ENCODE measurements around the gene KCNJ15. TPM values are rescaled to one million over a fixed set of nuclear protein-coding genes. Genes with fewer than 3 reads are reported as not detected.
A peak's percentile ranks its signal among the peaks of the same experiment; 100 is the strongest.

The KCNJ15 gene
- total RNA-seq, 6 experiments from 2014 or later, result 0.33 to 1.2 (median 0.50) TPM

DNA sequence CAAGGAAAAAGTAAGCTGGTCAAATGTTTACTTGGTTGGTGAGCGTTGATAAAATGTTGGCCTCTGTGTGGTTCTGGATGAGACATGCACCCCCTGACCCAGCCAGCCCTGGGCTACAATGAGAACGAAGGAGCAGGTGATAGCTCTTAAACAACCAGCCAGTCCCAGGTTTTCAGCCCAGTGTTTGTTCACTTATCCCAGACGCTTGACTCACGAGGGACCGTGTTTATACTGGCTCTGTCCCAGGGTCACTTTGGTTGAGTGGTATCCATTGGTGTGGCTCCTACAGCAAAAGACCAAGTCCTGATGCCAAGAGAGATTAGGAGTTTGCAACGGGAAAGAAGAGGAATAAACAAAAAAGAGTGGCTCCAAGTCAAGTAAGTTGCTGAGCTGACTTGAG is 86.9 kb downstream of the KCNJ15 start:
- H3K9me3 Mint-ChIP-seq, result no peaks in the 10 kb centered on the region
- H3K27me3 Mint-ChIP-seq (ENCODE audit: insufficient read depth), result peaks cover 3% of the 10 kb centered on the region; the same call in 1 of the 2 replicates
- TF ChIP-seq, protein P1, sequence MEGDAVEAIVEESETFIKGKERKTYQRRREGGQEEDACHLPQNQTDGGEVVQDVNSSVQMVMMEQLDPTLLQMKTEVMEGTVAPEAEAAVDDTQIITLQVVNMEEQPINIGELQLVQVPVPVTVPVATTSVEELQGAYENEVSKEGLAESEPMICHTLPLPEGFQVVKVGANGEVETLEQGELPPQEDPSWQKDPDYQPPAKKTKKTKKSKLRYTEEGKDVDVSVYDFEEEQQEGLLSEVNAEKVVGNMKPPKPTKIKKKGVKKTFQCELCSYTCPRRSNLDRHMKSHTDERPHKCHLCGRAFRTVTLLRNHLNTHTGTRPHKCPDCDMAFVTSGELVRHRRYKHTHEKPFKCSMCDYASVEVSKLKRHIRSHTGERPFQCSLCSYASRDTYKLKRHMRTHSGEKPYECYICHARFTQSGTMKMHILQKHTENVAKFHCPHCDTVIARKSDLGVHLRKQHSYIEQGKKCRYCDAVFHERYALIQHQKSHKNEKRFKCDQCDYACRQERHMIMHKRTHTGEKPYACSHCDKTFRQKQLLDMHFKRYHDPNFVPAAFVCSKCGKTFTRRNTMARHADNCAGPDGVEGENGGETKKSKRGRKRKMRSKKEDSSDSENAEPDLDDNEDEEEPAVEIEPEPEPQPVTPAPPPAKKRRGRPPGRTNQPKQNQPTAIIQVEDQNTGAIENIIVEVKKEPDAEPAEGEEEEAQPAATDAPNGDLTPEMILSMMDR (IDR thresholded peaks at IDR 0.05), result no peak
- peaks cover 21% of the 10 kb centered on the region for H3K4me1 Mint-ChIP-seq (ENCODE audit: low read depth)
- peak; percentile 35 for DNase-seq
- peaks cover 11% of the 10 kb centered on the region; the same call in 1 of the 2 replicates for H3K36me3 Mint-ChIP-seq (ENCODE audit: low read depth)
- peak overlapping the region; percentile 5; the same call in 1 of the 2 replicates for H3K4me3 Mint-ChIP-seq
- H3K27ac Mint-ChIP-seq, result peak overlapping the region; percentile 7; the same call in 1 of the 2 replicates

DNA sequence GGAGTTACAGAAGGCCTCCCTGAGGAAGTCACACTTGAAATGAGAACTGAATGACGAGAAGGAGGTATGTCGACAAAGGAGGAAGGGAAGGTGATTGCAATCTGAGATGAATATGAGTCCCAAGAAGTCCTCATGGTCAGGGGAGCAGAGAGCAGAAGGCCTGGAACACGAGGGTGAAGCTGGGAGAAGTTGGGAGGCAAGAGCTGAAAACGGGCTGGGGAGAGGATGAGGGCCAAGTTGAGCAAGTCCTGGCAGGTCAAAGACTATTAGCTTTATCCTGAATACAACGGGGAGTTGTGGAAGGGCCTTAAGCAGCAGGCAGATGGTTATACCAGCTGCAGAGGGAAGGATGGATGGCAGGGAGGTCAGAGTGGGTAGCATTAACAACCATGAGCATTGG is 89.5 kb downstream of the KCNJ15 start:
- H3K4me3 Mint-ChIP-seq, result no peak overlapping the region
- TF ChIP-seq, protein P1 (IDR thresholded peaks at IDR 0.05), result no peak
- peaks cover 11% of the 10 kb centered on the region; the same call in 1 of the 2 replicates for H3K36me3 Mint-ChIP-seq (ENCODE audit: low read depth)

DNA sequence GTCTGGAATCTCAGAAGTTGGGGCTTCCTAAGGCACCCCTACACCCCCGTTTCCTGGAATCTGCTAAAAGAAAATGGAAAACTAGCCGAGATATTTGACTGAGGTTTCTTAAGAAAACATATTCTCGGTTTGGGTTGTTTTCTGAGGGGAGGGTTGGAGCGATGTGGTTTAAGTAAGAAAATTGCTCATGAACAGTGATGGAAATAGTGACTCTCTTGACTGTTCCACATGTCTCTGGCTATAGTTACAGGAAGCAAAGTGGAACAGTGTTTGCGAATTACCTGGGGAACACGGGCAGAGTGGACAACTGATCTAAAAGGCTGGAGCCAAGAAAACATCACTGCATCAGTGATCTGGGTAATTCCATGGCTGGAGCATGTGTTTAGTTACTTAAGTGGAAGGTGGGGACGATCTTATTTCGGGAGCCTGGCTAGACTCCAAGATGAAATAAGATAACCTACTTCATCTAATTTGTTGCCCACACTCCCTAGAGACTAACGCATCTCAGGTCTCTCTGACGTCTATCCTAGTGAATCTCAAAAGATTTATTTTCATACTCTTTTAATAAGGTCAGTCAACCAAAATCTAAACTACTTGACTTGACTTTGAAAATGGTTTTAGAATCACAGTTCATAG is 92.4 kb downstream of the KCNJ15 start:
- TF ChIP-seq, protein P1 (IDR thresholded peaks at IDR 0.05), result no peak
- H3K4me1 Mint-ChIP-seq (ENCODE audit: low read depth), result peaks cover 38% of the 10 kb centered on the region
- peaks cover 3% of the 10 kb centered on the region for H3K27me3 Mint-ChIP-seq (ENCODE audit: insufficient read depth)
- no peak overlapping the region for H3K4me3 Mint-ChIP-seq
- peaks cover 11% of the 10 kb centered on the region; the same call in 1 of the 2 replicates for H3K36me3 Mint-ChIP-seq (ENCODE audit: low read depth)
- no peak overlapping the region for H3K27ac Mint-ChIP-seq
- DNase-seq, result no peak
- no peaks in the 10 kb centered on the region for H3K9me3 Mint-ChIP-seq

More for the DNA sequence above, 89.5 kb downstream of the KCNJ15 start:
- Mint-ChIP-seq H3K27me3 (ENCODE audit: insufficient read depth) (peaks cover 3% of the 10 kb centered on the region; the same call in 1 of the 2 replicates), H3K4me1 (ENCODE audit: low read depth) (peaks cover 38% of the 10 kb centered on the region), H3K9me3 (no peaks in the 10 kb centered on the region), H3K27ac (no peak overlapping the region)
- no peak for DNase-seq

DNA sequence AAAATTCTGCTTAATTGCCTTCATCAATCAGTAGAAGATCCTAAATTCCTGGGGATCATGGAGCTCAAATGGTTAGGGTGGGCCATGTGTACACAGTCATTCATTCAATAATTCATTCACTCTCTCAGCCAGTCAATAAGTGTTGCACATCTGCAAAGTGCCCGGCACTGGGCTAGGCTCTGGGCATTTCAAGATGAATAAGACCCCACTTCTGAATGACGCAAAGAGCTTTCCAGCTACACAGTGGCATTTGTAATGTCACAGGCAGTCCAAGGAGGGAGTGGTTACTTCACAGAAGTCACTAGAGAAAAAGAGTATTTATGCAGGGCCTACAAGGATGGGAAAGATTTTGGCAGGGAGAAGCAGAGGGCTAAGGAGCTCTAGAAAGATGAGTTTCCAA is 93.2 kb downstream of the KCNJ15 start:
- no peak for DNase-seq
- Mint-ChIP-seq H3K27me3 (ENCODE audit: insufficient read depth) (peaks cover 2% of the 10 kb centered on the region), H3K27ac (peak overlapping the region; percentile 60), H3K36me3 (ENCODE audit: low read depth) (peaks cover 11% of the 10 kb centered on the region; the same call in 1 of the 2 replicates), H3K9me3 (no peaks in the 10 kb centered on the region), H3K4me3 (no peak overlapping the region), H3K4me1 (ENCODE audit: low read depth) (peaks cover 35% of the 10 kb centered on the region)
- TF ChIP-seq, protein P1 (IDR thresholded peaks at IDR 0.05), result no peak

DNA sequence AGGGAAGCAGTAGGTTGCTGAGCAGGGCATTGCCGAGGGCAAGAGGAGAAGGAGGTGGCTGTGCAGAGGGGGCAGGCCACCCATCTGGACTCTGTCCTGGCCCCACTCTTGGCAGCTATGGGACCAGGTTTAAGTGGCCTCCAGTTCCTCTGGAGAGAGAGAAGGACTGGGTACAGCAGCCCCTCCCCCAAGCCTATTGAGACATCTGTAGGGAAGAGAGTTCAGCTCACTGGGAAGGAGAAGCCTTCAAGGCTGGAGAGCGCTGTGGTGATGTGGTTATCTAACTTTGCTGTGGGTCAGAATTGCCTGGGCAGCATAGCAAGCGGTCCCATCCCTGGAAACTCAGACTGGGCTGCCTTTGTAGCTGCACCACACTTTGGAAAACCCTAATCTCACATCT is 93.9 kb downstream of the KCNJ15 start:
- H3K4me1 Mint-ChIP-seq (ENCODE audit: low read depth), result peaks cover 35% of the 10 kb centered on the region
- no peak overlapping the region for H3K4me3 Mint-ChIP-seq
- peak overlapping the region; percentile 91; the same call in 1 of the 2 replicates for H3K27ac Mint-ChIP-seq
- peaks cover 11% of the 10 kb centered on the region; the same call in 1 of the 2 replicates for H3K36me3 Mint-ChIP-seq (ENCODE audit: low read depth)
- H3K9me3 Mint-ChIP-seq, result no peaks in the 10 kb centered on the region
- peaks cover 3% of the 10 kb centered on the region for H3K27me3 Mint-ChIP-seq (ENCODE audit: insufficient read depth)
- no peak for DNase-seq
- TF ChIP-seq, protein P1 (IDR thresholded peaks at IDR 0.05), result no peak

Data from HFFc6 (cell line).